SK-N-SH (cell line): ENCODE data around the gene EVC2.

Experiments used
- EP300 ChIP-seq, 2 experiments: IDR thresholded peaks; 2 replicates each; pipeline versions ENCODE4 v1.4.0 to v1.6.1; 2012; ENCODE audit warnings: borderline replicate concordance in 1 of 2, low read depth in 1 of 2, low read length in 1 of 2
- FOXM1 ChIP-seq: IDR thresholded peaks from 2 replicates; pipeline ENCODE4 v1.4.0; 2012; ENCODE audit warnings: low read depth, mild to moderate bottlenecking
- GABPA ChIP-seq: IDR thresholded peaks from 2 replicates; pipeline ENCODE4 v1.4.0; 2012; ENCODE audit warnings: low read depth, mild to moderate bottlenecking
- NFIC ChIP-seq: IDR thresholded peaks from 2 replicates; pipeline ENCODE4 v1.4.0; 2012; ENCODE audit warnings: borderline replicate concordance
- SIN3A ChIP-seq: IDR thresholded peaks from 2 replicates; pipeline ENCODE4 v1.6.1; 2012; ENCODE audit warnings: low read depth, mild to moderate bottlenecking, low read length, moderate library complexity, borderline replicate concordance
- TF ChIP-seq, protein P1 (sequence below): fragments of 200-600 bp; sonication (generic); IDR thresholded peaks from 2 replicates; pipeline ENCODE4 v1.6.1; 2017; ENCODE audit warnings: antibody characterized with exemption, mild to moderate bottlenecking, moderate library complexity

DNA sequence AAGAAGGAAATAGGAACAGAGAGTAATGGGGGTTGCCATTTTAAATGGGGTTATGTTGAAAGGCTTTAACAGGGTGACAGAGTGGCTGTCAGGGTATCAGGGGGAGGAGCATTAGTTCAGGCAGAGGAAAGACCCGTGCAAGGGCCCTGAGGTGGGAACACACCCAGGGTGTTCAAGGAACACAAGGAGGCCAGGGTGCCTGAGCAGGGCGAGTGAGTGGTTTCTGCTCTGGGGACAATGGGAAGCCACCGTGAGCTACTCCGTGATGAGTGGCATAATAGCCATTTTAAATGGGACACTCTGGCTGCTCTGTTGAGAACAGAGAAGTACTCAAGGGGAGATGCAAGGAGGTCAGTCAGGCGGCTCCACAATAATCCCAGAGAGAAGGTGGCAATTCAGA is 4.5 kb downstream of the EVC2 start:
- TF ChIP-seq EP300 (IDR thresholded peaks at IDR 0.05; ENCODE audit: borderline replicate concordance in 1 of 2, low read depth in 1 of 2, low read length in 1 of 2) (no peak), GABPA (no peak), SIN3A (no peak), FOXM1 (no peak), NFIC (no peak)
- TF ChIP-seq, protein P1, sequence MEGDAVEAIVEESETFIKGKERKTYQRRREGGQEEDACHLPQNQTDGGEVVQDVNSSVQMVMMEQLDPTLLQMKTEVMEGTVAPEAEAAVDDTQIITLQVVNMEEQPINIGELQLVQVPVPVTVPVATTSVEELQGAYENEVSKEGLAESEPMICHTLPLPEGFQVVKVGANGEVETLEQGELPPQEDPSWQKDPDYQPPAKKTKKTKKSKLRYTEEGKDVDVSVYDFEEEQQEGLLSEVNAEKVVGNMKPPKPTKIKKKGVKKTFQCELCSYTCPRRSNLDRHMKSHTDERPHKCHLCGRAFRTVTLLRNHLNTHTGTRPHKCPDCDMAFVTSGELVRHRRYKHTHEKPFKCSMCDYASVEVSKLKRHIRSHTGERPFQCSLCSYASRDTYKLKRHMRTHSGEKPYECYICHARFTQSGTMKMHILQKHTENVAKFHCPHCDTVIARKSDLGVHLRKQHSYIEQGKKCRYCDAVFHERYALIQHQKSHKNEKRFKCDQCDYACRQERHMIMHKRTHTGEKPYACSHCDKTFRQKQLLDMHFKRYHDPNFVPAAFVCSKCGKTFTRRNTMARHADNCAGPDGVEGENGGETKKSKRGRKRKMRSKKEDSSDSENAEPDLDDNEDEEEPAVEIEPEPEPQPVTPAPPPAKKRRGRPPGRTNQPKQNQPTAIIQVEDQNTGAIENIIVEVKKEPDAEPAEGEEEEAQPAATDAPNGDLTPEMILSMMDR: no peak
